DND-41 (cell line): ENCODE data around the gene AIM2.

ENCODE experiments used
- CTCF ChIP-seq: IDR thresholded peaks from 2 replicates; pipeline ENCODE4 v1.5.1; 2012; ENCODE audit warnings: borderline replicate concordance, low read length, moderate library complexity, mild to moderate bottlenecking; ENCODE audit not compliant: poor library complexity, severe bottlenecking; ENCODE audit errors: extremely low read depth
- EZH2 ChIP-seq: IDR thresholded peaks from 3 replicates; pipeline ENCODE4 v1.6.1; 2012; ENCODE audit warnings: borderline replicate concordance, low read depth, mild to moderate bottlenecking, moderate library complexity, low read length, inconsistent platforms; ENCODE audit not compliant: severe bottlenecking

- TF ChIP-seq CTCF (no peak), EZH2 (no peak)
These were observed 14.6 kb upstream of the AIM2 start for GRCh38 chr1:159091180-159091560.
